Measurements from ENCODE around the gene ANKLE2.

DNA sequence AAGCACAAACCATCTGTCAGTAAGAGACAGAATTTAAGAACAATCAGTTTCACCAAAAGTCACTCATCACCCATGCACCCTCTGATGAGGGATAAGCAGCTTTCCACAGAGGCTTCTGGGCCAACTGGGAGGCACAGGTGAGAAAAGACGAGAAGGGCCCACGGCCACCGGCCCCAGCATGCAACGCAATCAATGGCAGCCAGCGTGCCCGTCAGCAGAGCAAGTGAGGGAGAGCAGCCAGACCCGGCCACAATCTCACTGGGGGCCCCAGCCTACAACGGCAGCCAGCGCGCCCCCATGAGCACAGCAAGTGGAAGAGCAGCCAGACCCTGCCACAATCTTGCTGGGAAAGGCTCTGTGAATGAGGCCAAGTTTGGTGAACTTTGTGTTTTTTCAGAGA, 13.3 kb downstream of the ANKLE2 start:
- TF ChIP-seq, protein P1, sequence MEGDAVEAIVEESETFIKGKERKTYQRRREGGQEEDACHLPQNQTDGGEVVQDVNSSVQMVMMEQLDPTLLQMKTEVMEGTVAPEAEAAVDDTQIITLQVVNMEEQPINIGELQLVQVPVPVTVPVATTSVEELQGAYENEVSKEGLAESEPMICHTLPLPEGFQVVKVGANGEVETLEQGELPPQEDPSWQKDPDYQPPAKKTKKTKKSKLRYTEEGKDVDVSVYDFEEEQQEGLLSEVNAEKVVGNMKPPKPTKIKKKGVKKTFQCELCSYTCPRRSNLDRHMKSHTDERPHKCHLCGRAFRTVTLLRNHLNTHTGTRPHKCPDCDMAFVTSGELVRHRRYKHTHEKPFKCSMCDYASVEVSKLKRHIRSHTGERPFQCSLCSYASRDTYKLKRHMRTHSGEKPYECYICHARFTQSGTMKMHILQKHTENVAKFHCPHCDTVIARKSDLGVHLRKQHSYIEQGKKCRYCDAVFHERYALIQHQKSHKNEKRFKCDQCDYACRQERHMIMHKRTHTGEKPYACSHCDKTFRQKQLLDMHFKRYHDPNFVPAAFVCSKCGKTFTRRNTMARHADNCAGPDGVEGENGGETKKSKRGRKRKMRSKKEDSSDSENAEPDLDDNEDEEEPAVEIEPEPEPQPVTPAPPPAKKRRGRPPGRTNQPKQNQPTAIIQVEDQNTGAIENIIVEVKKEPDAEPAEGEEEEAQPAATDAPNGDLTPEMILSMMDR (IDR thresholded peaks at IDR 0.05; ENCODE audit: poor library complexity, severe bottlenecking): no peak
- TF ChIP-seq POLR2AphosphoS5 (IDR thresholded peaks at IDR 0.05): no peak
- no peak for TF ChIP-seq RAD21 (conservative IDR thresholded peaks at IDR 0.05)
- no peak for TF ChIP-seq EP300 (conservative IDR thresholded peaks at IDR 0.05; ENCODE audit: poor library complexity, severe bottlenecking)
- TF ChIP-seq MXI1 (conservative IDR thresholded peaks at IDR 0.05; ENCODE audit: poor library complexity, severe bottlenecking): no peak
- TF ChIP-seq EZH2 (IDR thresholded peaks at IDR 0.05; ENCODE audit: borderline replicate concordance, insufficient read depth, low read length, poor library complexity, severe bottlenecking): no peak
- TF ChIP-seq, protein P2, sequence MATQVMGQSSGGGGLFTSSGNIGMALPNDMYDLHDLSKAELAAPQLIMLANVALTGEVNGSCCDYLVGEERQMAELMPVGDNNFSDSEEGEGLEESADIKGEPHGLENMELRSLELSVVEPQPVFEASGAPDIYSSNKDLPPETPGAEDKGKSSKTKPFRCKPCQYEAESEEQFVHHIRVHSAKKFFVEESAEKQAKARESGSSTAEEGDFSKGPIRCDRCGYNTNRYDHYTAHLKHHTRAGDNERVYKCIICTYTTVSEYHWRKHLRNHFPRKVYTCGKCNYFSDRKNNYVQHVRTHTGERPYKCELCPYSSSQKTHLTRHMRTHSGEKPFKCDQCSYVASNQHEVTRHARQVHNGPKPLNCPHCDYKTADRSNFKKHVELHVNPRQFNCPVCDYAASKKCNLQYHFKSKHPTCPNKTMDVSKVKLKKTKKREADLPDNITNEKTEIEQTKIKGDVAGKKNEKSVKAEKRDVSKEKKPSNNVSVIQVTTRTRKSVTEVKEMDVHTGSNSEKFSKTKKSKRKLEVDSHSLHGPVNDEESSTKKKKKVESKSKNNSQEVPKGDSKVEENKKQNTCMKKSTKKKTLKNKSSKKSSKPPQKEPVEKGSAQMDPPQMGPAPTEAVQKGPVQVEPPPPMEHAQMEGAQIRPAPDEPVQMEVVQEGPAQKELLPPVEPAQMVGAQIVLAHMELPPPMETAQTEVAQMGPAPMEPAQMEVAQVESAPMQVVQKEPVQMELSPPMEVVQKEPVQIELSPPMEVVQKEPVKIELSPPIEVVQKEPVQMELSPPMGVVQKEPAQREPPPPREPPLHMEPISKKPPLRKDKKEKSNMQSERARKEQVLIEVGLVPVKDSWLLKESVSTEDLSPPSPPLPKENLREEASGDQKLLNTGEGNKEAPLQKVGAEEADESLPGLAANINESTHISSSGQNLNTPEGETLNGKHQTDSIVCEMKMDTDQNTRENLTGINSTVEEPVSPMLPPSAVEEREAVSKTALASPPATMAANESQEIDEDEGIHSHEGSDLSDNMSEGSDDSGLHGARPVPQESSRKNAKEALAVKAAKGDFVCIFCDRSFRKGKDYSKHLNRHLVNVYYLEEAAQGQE (IDR thresholded peaks at IDR 0.05; ENCODE audit: borderline replicate concordance): no peak

All from neural cell (in vitro differentiated cells).